IPS-18a (cell line): ENCODE results near the gene DHRS4L2.
"Not testable (repeated sequence)": the region's sequence is repeated elsewhere in the genome, so short reads cannot be mapped to it uniquely, and the experiment has no call there.

Experiments used
- H3K27ac ChIP-seq: one replicate; pipeline ENCODE4 v1.5.1; 2013; ENCODE audit warnings: low read length
- H3K27me3 ChIP-seq: one replicate; pipeline ENCODE4 v1.6.1; 2013; ENCODE audit warnings: mild to moderate bottlenecking, low read length; ENCODE audit not compliant: control insufficient read depth, insufficient read depth
- H3K36me3 ChIP-seq: one replicate; pipeline ENCODE4 v1.6.1; 2013; ENCODE audit warnings: low read depth, low read length; ENCODE audit not compliant: control insufficient read depth
- H3K4me1 ChIP-seq: one replicate; pipeline ENCODE4 v1.6.1; 2013; ENCODE audit warnings: low read depth, low read length; ENCODE audit not compliant: control insufficient read depth
- H3K4me3 ChIP-seq: one replicate; pipeline ENCODE4 v1.5.1; 2013; ENCODE audit warnings: low read length
- H3K9ac ChIP-seq: one replicate; pipeline ENCODE4 v1.6.1; 2013; ENCODE audit warnings: mild to moderate bottlenecking, low read length, moderate library complexity
- H3K9me3 ChIP-seq: one replicate; pipeline ENCODE4 v1.6.1; 2013; ENCODE audit warnings: low read depth, low read length; ENCODE audit not compliant: control insufficient read depth

The DHRS4L2 gene

DNA sequence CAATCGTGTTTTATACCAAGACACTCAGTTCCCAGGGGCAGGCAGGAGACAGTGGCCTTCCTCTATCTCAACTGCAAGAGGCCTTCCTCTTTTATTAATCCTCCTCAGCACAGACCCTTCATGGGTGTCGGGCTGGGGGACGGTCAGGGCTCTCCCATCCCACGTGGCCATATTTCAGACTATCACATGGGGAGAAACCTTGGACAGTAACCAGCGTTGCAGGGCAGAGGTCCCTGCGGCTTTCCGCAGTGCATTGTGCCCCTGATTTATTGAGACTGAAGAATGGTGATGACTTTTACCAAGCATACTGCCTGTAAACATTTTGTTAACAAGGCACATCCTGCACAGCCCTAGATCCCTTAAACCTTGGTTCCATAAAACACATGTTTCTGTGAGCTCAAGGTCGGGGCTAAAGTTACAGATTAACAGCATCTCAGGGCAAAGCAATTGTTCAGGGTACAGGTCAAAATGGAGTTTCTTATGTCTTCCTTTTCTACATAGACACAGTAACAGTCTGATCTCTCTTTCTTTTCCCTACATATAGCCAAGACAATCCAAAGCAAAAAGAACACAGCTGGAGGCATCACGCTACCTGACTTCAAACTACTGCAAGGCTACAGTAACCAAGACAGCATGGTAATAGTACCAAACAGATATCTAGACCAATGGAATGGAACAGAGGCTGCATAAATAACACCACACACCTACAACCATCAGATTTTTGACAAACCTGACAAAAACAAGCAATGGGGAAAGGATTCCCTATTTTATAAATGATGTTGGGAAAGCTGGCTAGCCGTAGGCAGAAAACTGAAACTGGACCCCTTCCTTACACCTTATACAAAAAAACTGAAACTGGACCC, 6.5 kb upstream of the DHRS4L2 start:
- H3K4me3 ChIP-seq, H3K27me3 ChIP-seq, H3K4me1 ChIP-seq, H3K9me3 ChIP-seq, H3K27ac ChIP-seq, H3K36me3 ChIP-seq, H3K9ac ChIP-seq: not testable (repeated sequence)

DNA sequence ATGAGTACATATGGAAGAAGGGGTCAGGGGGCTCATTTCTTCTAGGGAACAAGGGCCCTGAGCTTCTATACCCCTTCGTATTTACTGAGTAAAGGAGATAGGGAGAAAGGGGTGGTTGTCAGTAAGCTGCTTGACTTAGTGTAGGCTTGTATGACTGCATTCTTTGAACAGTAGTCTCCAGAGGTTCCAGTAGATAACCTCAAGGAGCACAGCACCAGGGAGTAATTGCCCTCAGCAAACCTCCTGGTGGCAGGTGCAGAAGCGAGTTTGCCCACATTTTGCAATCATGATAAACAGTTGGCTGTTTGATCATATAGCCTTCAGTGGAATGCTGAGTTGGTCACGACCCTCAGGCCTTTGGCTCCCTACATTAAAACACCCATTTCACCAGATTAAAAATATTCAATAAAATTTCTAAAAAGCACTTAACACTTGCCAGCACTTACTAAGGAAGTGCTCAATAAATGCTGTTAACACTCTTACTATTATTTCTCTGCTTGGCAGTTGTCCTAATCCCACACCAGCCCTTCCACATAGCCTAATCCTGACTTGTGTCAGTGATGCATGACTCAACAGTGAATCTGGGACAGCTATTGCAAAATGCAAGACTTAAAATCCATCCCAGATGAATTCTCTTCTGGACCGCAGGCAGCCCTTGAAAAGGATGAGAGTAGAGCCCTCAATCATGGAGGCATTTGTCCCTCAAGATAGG, 3.7 kb upstream of the DHRS4L2 start:
- peaks cover 4% of the 10 kb centered on the region for H3K4me1 ChIP-seq
- no peaks in the 10 kb centered on the region for H3K9me3 ChIP-seq
- H3K27ac ChIP-seq: no peak overlapping the region

DNA sequence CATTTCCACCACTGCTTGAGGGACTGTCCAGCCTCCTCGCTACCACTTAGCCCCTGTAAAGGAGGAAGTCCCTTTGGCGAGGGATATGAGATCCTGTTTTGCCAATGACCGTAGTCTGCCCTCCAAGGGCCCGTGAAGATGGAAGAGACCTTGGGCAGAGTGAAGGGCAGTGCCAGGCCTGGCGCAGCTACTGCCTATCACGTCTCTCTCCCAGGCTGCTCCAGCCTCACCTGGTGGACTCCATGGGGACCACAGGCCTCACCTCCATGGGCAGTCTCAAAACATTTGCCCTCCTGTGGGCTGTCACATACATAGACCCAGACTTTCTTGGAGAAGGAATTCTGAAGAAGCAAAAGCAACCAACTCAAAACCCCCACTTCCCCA, 514 bp upstream of the DHRS4L2 start:
- peak overlapping the region; percentile 30 for H3K4me3 ChIP-seq
- H3K4me1 ChIP-seq, H3K27ac ChIP-seq, H3K36me3 ChIP-seq, H3K27me3 ChIP-seq, H3K9me3 ChIP-seq, H3K9ac ChIP-seq: not testable (repeated sequence)

More for the DNA sequence above, 3.7 kb upstream of the DHRS4L2 start:
- H3K36me3 ChIP-seq: no peaks in the 10 kb centered on the region
- no peaks in the 10 kb centered on the region for H3K27me3 ChIP-seq
- no peak overlapping the region for H3K4me3 ChIP-seq
- H3K9ac ChIP-seq: no peak overlapping the region

DNA sequence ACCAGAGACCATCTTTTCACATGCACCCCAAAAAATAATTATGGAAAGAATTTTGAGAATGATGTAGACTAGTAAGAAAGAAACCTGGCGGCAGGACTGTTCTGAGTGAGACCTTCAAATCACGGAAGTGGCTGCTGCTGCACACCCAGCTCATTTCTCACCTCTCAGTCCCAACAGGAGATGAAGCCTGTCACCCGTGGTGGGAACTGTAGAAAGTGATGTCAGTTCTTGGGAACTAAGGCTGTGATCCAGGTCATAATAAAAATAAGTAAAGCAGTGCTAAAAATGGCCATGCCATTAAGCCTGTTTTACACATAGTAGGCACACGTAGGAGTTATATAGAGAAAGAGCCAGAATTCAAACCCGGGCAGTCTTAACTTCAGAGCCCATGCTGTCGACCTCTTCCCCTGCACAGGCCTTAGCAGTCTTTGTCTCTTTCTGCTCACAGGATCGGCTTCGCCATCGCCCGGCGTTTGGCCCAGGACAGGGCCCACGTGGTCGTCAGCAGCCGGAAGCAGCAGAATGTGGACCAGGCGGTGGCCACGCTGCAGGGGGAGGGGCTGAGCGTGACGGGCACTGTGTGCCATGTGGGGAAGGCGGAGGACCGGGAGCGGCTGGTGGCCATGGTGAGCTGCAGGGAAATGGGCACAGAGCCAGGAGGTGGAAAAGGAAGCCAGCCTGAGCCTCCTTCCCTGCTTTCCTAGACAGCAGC, 1.2 kb downstream of the DHRS4L2 start:
- not testable (repeated sequence) for H3K4me3 ChIP-seq

DNA sequence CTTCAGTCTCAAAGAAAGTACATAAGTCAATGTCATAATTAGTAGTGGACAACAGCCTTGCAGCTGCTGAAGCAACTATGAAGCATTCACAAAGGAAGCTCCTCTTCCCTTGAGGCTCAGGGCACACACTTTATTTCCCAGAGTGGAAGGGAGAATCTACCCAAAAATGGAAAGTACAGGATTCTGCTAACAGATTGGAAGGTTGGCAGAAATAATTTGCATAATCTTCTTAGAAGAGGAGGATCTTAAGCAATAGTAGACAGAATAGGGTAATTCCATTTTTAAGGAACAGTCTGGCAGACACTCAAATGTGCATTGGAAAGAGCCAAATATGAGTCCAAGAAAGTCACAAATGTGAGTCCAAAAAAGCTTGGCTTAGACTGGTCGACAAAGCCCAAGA, 2.2 kb downstream of the DHRS4L2 start:
- not testable (repeated sequence) for H3K9me3 ChIP-seq, H3K27me3 ChIP-seq, H3K27ac ChIP-seq, H3K9ac ChIP-seq, H3K36me3 ChIP-seq, H3K4me3 ChIP-seq, H3K4me1 ChIP-seq

More for the DNA sequence above, 1.2 kb downstream of the DHRS4L2 start:
- not testable (repeated sequence) for H3K9ac ChIP-seq, H3K36me3 ChIP-seq, H3K27ac ChIP-seq, H3K27me3 ChIP-seq, H3K4me1 ChIP-seq, H3K9me3 ChIP-seq

DNA sequence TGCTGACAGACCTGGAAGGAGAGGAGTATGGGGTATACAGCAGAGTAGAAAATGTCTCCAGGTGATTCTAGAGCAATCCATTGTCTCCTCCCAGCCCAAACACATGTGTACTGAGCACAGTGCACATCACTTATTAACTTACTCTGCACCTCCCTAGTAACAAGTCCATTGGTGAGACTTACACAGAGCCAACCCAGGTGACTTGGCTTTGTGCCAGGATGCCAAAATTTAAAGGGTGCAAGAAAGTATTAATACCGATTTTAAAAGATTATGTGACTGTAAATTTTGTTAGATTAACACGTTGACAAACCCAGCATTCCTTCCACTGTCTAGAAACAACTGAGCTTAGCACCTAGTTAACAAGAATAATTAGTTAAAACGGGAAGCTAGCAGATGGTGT, 4.3 kb downstream of the DHRS4L2 start:
- not testable (repeated sequence) for H3K4me3 ChIP-seq, H3K9me3 ChIP-seq

DNA sequence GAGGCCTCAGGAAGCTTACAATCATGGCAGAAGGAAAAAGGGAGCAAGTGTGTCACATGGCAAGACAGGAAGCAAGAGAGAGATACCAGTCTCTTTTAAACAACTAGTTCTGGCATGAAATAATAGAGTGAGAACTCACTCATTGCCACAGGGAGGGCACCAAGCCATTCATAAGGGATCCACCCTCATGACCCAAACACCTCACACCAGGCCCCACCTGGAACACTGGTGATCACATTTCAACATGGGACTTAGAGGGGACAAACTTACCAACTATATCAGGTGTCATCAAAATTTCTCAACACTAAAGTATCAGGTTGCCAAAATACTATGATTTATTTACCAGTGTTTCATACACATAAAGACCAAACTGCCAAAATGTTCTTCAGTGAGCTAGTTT, 7.3 kb downstream of the DHRS4L2 start:
- H3K27me3 ChIP-seq, H3K9ac ChIP-seq, H3K9me3 ChIP-seq, H3K36me3 ChIP-seq, H3K4me1 ChIP-seq, H3K4me3 ChIP-seq, H3K27ac ChIP-seq: not testable (repeated sequence)

More for the DNA sequence above, 4.3 kb downstream of the DHRS4L2 start:
- H3K27ac ChIP-seq, H3K27me3 ChIP-seq, H3K9ac ChIP-seq, H3K4me1 ChIP-seq, H3K36me3 ChIP-seq: not testable (repeated sequence)

DNA sequence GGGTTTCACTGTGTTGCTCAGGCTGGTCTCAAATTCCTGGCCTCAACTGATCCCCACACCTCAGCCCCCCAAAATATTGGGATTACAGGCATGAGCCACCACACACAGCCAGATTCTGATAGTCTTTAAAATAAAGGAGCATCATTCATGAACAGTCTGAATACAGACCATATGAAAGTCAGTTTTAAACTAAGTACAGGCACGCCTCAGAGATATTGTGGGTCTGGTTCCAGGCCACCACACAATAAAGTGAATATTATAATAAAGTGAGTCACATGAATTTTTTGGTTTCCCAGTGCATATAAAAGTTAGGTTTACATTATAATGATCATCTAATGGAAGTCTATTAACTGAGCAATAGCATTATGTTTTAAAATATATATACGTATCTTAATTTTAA, 8.1 kb downstream of the DHRS4L2 start:
- H3K27ac ChIP-seq, H3K9me3 ChIP-seq, H3K4me3 ChIP-seq, H3K4me1 ChIP-seq, H3K9ac ChIP-seq, H3K27me3 ChIP-seq, H3K36me3 ChIP-seq: not testable (repeated sequence)

DNA sequence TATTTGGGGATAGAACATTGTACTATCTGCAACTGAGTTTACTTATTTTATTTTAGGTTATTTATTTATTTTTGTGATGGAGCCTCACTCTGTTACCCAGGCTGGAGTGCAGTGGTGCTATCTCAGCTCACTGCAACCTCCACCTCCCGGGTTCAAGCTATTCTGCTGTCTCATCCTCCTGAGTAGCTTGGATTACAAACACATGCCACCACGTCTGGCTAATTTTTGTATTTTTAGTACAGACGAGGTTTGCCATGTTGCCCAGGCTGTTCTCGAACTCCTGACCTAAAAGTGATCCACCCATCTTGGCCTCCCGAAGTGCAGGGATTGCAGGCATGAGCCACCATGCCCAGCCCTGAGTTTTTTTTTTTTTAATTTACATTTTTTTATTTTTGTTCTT, 10.9 kb downstream of the DHRS4L2 start:
- H3K27ac ChIP-seq, H3K36me3 ChIP-seq, H3K9ac ChIP-seq, H3K4me3 ChIP-seq, H3K4me1 ChIP-seq, H3K27me3 ChIP-seq, H3K9me3 ChIP-seq: not testable (repeated sequence)

DNA sequence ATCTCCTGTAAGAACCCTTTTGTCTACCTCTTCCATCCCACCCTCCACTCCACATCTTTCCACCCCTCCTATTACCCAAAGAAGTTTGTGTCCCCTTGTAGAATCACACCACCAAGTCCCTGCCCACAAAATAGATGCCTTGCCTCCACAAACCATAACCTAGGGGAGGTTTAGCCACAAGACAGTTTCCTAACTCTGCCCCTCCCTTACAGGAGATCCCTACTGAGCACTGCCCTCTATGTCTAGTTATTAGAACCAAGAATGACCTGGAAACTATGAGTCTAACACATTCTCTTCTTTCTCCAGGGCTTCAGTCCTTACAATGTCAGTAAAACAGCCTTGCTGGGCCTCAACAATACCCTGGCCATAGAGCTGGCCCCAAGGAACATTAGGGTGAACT, 12.3 kb downstream of the DHRS4L2 start:
- not testable (repeated sequence) for H3K4me3 ChIP-seq, H3K27me3 ChIP-seq, H3K9me3 ChIP-seq, H3K4me1 ChIP-seq, H3K9ac ChIP-seq, H3K36me3 ChIP-seq, H3K27ac ChIP-seq

DNA sequence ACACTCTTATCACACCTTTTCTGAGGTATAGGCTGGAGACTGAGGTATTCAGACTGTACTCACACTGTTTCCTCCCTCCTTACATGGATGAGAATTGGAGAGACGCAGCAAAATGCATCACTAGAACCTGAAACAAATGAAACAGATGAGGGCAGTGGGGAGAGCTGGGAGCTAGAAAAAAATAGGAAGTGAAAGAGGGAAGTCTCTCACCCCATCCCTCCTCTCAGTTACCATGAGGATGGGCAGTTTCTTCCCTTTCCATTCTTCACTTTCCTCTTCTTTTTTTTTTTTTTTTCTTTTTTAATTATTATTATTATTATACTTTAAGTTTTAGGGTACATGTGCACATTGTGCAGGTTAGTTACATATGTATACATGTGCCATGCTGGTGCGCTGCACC, 12.9 kb downstream of the DHRS4L2 start:
- not testable (repeated sequence) for H3K27me3 ChIP-seq, H3K27ac ChIP-seq, H3K9me3 ChIP-seq, H3K36me3 ChIP-seq, H3K4me3 ChIP-seq, H3K4me1 ChIP-seq, H3K9ac ChIP-seq

DNA sequence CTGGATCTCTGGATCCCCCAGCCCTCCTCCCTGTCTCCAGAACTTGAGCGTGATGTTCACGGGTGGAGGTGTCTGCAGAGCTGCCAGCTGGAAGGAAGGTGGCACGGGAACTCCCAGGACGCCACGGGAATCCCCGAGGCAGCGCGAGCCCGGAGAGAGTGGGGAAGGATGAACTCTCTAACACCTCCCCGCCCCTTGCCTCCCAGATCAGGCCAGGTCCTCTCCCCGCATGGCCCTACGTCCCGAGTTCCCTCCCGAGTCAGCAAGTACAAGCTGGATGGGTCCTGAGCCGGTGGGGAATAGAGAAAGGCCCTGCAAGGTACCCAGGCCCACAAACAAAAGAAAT, 17.7 kb downstream of the DHRS4L2 start:
- not testable (repeated sequence) for H3K27ac ChIP-seq, H3K9ac ChIP-seq, H3K27me3 ChIP-seq, H3K9me3 ChIP-seq, H3K4me1 ChIP-seq, H3K36me3 ChIP-seq, H3K4me3 ChIP-seq
